Measurements from ENCODE around the gene NPR1. TPM values are rescaled to one million over a fixed set of nuclear protein-coding genes. Genes with fewer than 3 reads are reported as not detected.
A peak's percentile ranks its signal among the peaks of the same experiment; 100 is the strongest.

Gene NPR1
- total and polyA plus RNA-seq, 2 of the 13 experiments (the other 11 are each of a cell fraction or from before 2014, with no cell fraction given): not detected

DNA sequence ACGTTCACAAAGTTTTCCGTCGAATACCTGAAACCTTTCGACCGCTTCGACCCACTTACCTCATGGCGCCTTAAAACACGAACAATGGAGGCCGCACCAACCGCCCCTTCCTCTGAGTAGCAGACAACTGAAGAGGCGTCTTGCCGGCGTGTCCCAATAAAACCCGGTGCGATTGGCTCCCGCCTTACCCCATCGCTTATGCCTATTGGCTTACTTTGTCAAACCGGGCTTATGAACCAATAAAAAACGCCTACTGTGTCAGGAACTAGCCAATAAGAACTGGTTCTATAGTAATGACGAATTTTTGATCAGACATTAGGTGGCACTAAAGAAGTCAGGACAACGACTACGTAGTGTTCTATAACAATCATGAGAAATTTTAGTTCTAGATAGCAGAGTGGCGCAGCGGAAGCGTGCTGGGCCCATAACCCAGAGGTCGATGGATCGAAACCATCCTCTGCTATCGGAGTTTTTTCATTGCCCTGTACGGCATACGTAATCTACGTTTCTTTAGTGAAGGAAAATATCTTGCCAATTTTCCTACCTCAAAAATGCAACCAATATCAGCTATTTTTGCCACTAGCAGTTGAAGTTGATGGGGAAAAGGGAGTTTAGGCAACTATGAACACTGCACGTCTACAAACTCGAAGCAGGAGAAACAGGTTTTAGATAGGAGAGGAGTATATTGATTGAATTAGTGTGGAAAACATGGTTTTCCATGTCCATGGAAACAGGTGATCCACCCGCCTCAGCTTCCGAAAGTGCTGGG is 7.4 kb upstream of the NPR1 start, which contains the start of gene ILF2 (continued):
- TF ChIP-seq ZNF883 (CRISPR knock-in tag; IDR thresholded peaks at IDR 0.05; ENCODE audit: not compliant biosample characterization) (peak; percentile 26), ZNF567 (CRISPR knock-in tag; IDR thresholded peaks at IDR 0.05; ENCODE audit: borderline replicate concordance) (no peak; the same call in 1 of the 2 replicates), ATRX (CRISPR knock-in tag; IDR thresholded peaks at IDR 0.05; ENCODE audit: borderline replicate concordance) (no peak), ZKSCAN8 (CRISPR knock-in tag; IDR thresholded peaks at IDR 0.05; ENCODE audit: borderline replicate concordance) (peak; percentile 84), FOXP1 (IDR thresholded peaks at IDR 0.05) (no peak), FOXP1 (CRISPR knock-in tag; IDR thresholded peaks at IDR 0.05) (no peak), KIAA2018 (CRISPR knock-in tag; IDR thresholded peaks at IDR 0.05; ENCODE audit: borderline replicate concordance) (no peak), SNAI1 (CRISPR knock-in tag; IDR thresholded peaks at IDR 0.05; ENCODE audit: borderline replicate concordance) (no peak), ZFP90 (CRISPR knock-in tag; IDR thresholded peaks at IDR 0.05; ENCODE audit: borderline replicate concordance) (no peak), TIGD3 (CRISPR knock-in tag; IDR thresholded peaks at IDR 0.05; ENCODE audit: borderline replicate concordance) (no peak), DNMT3B (CRISPR knock-in tag; conservative IDR thresholded peaks at IDR 0.05) (0 out of 2 replicates have a peak, but pooled peaks have one; percentile 24), ZNF468 (CRISPR knock-in tag; IDR thresholded peaks at IDR 0.05) (no peak), TFDP1 (CRISPR knock-in tag; IDR thresholded peaks at IDR 0.05; ENCODE audit: borderline replicate concordance) (peak; percentile 16; the same call in 1 of the 2 replicates), GLMP (CRISPR knock-in tag; IDR thresholded peaks at IDR 0.05; ENCODE audit: borderline replicate concordance) (no peak)
- TF ChIP-seq, protein P1, sequence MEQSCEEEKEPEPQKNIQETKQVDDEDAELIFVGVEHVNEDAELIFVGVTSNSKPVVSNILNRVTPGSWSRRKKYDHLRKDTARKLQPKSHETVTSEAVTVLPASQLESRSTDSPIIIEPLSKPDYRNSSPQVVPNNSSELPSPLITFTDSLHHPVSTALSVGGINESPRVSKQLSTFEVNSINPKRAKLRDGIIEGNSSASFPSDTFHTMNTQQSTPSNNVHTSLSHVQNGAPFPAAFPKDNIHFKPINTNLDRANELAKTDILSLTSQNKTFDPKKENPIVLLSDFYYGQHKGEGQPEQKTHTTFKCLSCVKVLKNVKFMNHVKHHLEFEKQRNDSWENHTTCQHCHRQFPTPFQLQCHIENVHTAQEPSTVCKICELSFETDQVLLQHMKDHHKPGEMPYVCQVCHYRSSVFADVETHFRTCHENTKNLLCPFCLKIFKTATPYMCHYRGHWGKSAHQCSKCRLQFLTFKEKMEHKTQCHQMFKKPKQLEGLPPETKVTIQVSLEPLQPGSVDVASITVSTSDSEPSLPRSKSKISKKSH (CRISPR knock-in tag; IDR thresholded peaks at IDR 0.05; ENCODE audit: borderline replicate concordance): no peak

Measured in HepG2 (cell line).